HG02970 (cell line): Measurements from ENCODE around the gene PAPOLB.

Source experiments
- ATAC-seq: cut with Tn5 transposase; IDR thresholded peaks from one replicate; pipeline ENCODE4 v1.9.1; 2021; ENCODE audit warnings: mild to moderate bottlenecking, moderate library complexity, moderate number of reproducible peaks; ENCODE audit not compliant: unreplicated experiment, low FRiP score

Gene PAPOLB

GRCh38 chr7:4878336-4879335 is 16.8 kb upstream of the PAPOLB start:
- no peak for ATAC-seq

- ATAC-seq = no peak
Observed at GRCh38 chr7:4876586-4876985, 14.8 kb upstream of the PAPOLB start.

- ATAC-seq = no peak
Observed at GRCh38 chr7:4875391-4875790, 13.6 kb upstream of the PAPOLB start.

GRCh38 chr7:4873071-4873944 is 11.5 kb upstream of the PAPOLB start:
- no peak for ATAC-seq

GRCh38 chr7:4871930-4872675 is 10.3 kb upstream of the PAPOLB start:
- ATAC-seq = no peak

- ATAC-seq = no peak
Observed at GRCh38 chr7:4871056-4871680, 9.3 kb upstream of the PAPOLB start.

GRCh38 chr7:4868493-4868892 is 6.7 kb upstream of the PAPOLB start:
- ATAC-seq = no peak

- no peak for ATAC-seq
Observed at GRCh38 chr7:4866528-4867496, 5.0 kb upstream of the PAPOLB start.

- ATAC-seq = no peak
Observed at GRCh38 chr7:4862156-4862555, 326 bp upstream of the PAPOLB start.

GRCh38 chr7:4861227-4861626 is 603 bp downstream of the PAPOLB start:
- ATAC-seq = no peak

- ATAC-seq = no peak
Observed at GRCh38 chr7:4857189-4857588, 4.6 kb downstream of the PAPOLB start.

- no peak for ATAC-seq
Observed at GRCh38 chr7:4856336-4857057, 5.3 kb downstream of the PAPOLB start.

- ATAC-seq = no peak
Observed at GRCh38 chr7:4854916-4855315, 6.9 kb downstream of the PAPOLB start.

GRCh38 chr7:4851459-4852422 is 10.1 kb downstream of the PAPOLB start:
- ATAC-seq = no peak

- ATAC-seq = no peak
Observed at GRCh38 chr7:4850262-4850795, 11.5 kb downstream of the PAPOLB start.

GRCh38 chr7:4849390-4849789 is 12.4 kb downstream of the PAPOLB start:
- ATAC-seq = no peak

GRCh38 chr7:4845740-4846142 is 16.1 kb downstream of the PAPOLB start:
- ATAC-seq = no peak
